Liver (tissue), 9 donors: ENCODE results near the gene TRMT1L. TPM values are rescaled to one million over a fixed set of nuclear protein-coding genes. Genes with fewer than 3 reads are reported as not detected.

Experiments
- DNase-seq: peaks from one replicate; pipeline ENCODE4 v3.0.0-alpha.2; 2017; ENCODE audit warnings: low spot score
- H3K27ac ChIP-seq, 2 donors: one replicate each; pipeline ENCODE4 v1.7.0; 2013; ENCODE audit warnings: inconsistent platforms in 2 of 2, low read length in 2 of 2, control low read depth in 1 of 2, low read depth in 1 of 2, mild to moderate bottlenecking in 1 of 2
- H3K27me3 ChIP-seq, 4 donors: one replicate each; pipeline versions ENCODE4 v1.6.1 to v1.7.0; 2013; ENCODE audit warnings: low read length in 3 of 4, inconsistent platforms in 1 of 4, mild to moderate bottlenecking in 1 of 4, moderate library complexity in 1 of 4; ENCODE audit not compliant: control insufficient read depth in 4 of 4, insufficient read depth in 4 of 4
- H3K36me3 ChIP-seq, 4 donors: one replicate each; pipeline versions ENCODE4 v1.6.1 to v1.7.0; 2013; ENCODE audit warnings: low read length in 3 of 4, mild to moderate bottlenecking in 3 of 4, low read depth in 1 of 4, moderate library complexity in 1 of 4; ENCODE audit not compliant: control insufficient read depth in 4 of 4, insufficient read depth in 3 of 4
- H3K4me1 ChIP-seq, 4 donors: one replicate each; pipeline versions ENCODE4 v1.6.1 to v1.7.0; 2013; ENCODE audit warnings: low read length in 3 of 4, mild to moderate bottlenecking in 3 of 4, moderate library complexity in 1 of 4; ENCODE audit not compliant: control insufficient read depth in 4 of 4, insufficient read depth in 4 of 4
- H3K4me3 ChIP-seq, 3 donors: one replicate each; pipeline versions ENCODE4 v1.6.1 to v1.7.0; 2013; ENCODE audit warnings: low read length in 3 of 3, control low read depth in 1 of 3, low read depth in 1 of 3, mild to moderate bottlenecking in 1 of 3
- H3K9ac ChIP-seq, 2 donors: one replicate each; pipeline ENCODE4 v1.7.0; 2013; ENCODE audit warnings: low read length in 2 of 2, mild to moderate bottlenecking in 2 of 2, moderate library complexity in 2 of 2, control low read depth in 1 of 2, low read depth in 1 of 2
- H3K9me3 ChIP-seq, 4 donors: one replicate each; pipeline versions ENCODE4 v1.6.1 to v1.7.0; 2013; ENCODE audit warnings: low read length in 3 of 4; ENCODE audit not compliant: control insufficient read depth in 4 of 4
- CTCF ChIP-seq: fragments of 150-350 bp; IDR thresholded peaks from 2 replicates; pipeline ENCODE4 v1.5.1; 2017; ENCODE audit warnings: improper control_type of control experiment, low read depth, low read length; ENCODE audit not compliant: missing input control
- EGR1 ChIP-seq, 2 donors: IDR thresholded peaks; 2 replicates each; pipeline ENCODE4 v1.6.1; 2016 to 2018; ENCODE audit warnings: antibody characterized with exemption in 2 of 2, low read depth in 2 of 2
- FOXA1 ChIP-seq: IDR thresholded peaks from 2 replicates; pipeline ENCODE4 v1.6.1; 2016; ENCODE audit warnings: antibody characterized with exemption
- FOXA2 ChIP-seq: IDR thresholded peaks from 2 replicates; pipeline ENCODE4 v1.6.1; 2016; ENCODE audit warnings: antibody characterized with exemption
- GABPA ChIP-seq, 2 donors: IDR thresholded peaks in 1 of 2; conservative IDR thresholded peaks in 1 of 2; 2 replicates each; pipeline ENCODE4 v1.6.1; 2016; ENCODE audit warnings: antibody characterized with exemption in 2 of 2, mild to moderate bottlenecking in 1 of 2, moderate library complexity in 1 of 2
- HNF4A ChIP-seq, 2 donors: conservative IDR thresholded peaks; 2 replicates each; pipeline ENCODE4 v1.6.1; 2016; ENCODE audit warnings: antibody characterized with exemption in 2 of 2, mild to moderate bottlenecking in 2 of 2
- HNF4G ChIP-seq: IDR thresholded peaks from 2 replicates; pipeline ENCODE4 v1.6.1; 2016; ENCODE audit warnings: antibody characterized with exemption
- JUND ChIP-seq, 2 donors: IDR thresholded peaks; 2 replicates each; pipeline ENCODE4 v1.6.1; 2016; ENCODE audit warnings: antibody characterized with exemption in 2 of 2
- MAX ChIP-seq: IDR thresholded peaks from 2 replicates; pipeline ENCODE4 v1.6.1; 2016; ENCODE audit warnings: antibody characterized with exemption
- NR2F2 ChIP-seq: IDR thresholded peaks from 2 replicates; pipeline ENCODE4 v1.6.1; 2016; ENCODE audit warnings: antibody characterized with exemption
- RAD21 ChIP-seq, 2 donors: IDR thresholded peaks; 2 replicates each; pipeline ENCODE4 v1.6.1; 2016; ENCODE audit warnings: antibody characterized with exemption in 2 of 2, mild to moderate bottlenecking in 2 of 2
- REST ChIP-seq: IDR thresholded peaks from 2 replicates; pipeline ENCODE4 v1.6.1; 2016; ENCODE audit warnings: antibody characterized with exemption, mild to moderate bottlenecking
- RXRA ChIP-seq, 2 donors: IDR thresholded peaks; 2 replicates each; pipeline ENCODE4 v1.6.1; 2017 to 2018; ENCODE audit warnings: antibody characterized with exemption in 2 of 2, mild to moderate bottlenecking in 1 of 2
- SP1 ChIP-seq: IDR thresholded peaks from 2 replicates; pipeline ENCODE4 v1.6.1; 2018; ENCODE audit warnings: antibody characterized with exemption, mild to moderate bottlenecking
- TAF1 ChIP-seq: conservative IDR thresholded peaks from 2 replicates; pipeline ENCODE4 v1.6.1; 2016; ENCODE audit warnings: antibody characterized with exemption, mild to moderate bottlenecking
- YY1 ChIP-seq: IDR thresholded peaks from 2 replicates; pipeline ENCODE4 v1.6.1; 2016; ENCODE audit warnings: antibody characterized with exemption, mild to moderate bottlenecking
- ZBTB33 ChIP-seq: IDR thresholded peaks from 2 replicates; pipeline ENCODE4 v1.6.1; 2016; ENCODE audit warnings: antibody characterized with exemption
- WGBS: extraction: QIAGEN DNeasy Blood & Tissue Kit; methylation state at CpG from one replicate; pipeline ENCODE4 v1.1.7; 2013; 5-methylcytosine and 5-hydroxymethylcytosine counted together
- polyA plus RNA-seq, 2 donors: library from polyadenylated mRNA; stranded (reverse) in 1 of 2; unstranded in 1 of 2; fragments of 200-250 nt in 1 of 2; fragments of >200 nt in 1 of 2; fragmentation: Nextera tagmentation in 1 of 2; extraction: Ambion mirVana in 1 of 2; gene quantifications; one replicate each; pipeline versions ENCODE4 v1.2.1 to v1.2.3, GENCODE V29; 2013 to 2015
- total RNA-seq, 2 donors: library from RNA; depleted of rRNA; stranded (reverse); fragments of >200 nt; gene quantifications; one replicate each; pipeline ENCODE4 v1.2.3, GENCODE V29; 2014
- TF ChIP-seq, protein P1 (sequence below): IDR thresholded peaks from 2 replicates; pipeline ENCODE4 v1.6.1; 2016; ENCODE audit warnings: antibody characterized with exemption
- donor health status: healthy.
- donor health status: healthy.
- donor health status: healthy.
- donor health status: healthy.
- donor health status: healthy.

TRMT1L gene
- total and polyA plus RNA-seq, 4 donors = 4.3 to 33.9 (median 9.9) TPM

- no peaks in the 10 kb centered on the region for H3K4me1 ChIP-seq
- no peak overlapping the region for H3K27ac ChIP-seq
- no peak for DNase-seq
- H3K4me3 ChIP-seq = no peak overlapping the region
- H3K9ac ChIP-seq = no peak overlapping the region
- no peaks in the 10 kb centered on the region for H3K9me3 ChIP-seq
- TF ChIP-seq YY1 = no peak
- no peak for TF ChIP-seq GABPA (IDR thresholded peaks at IDR 0.05 in 1 of 2, conservative IDR thresholded peaks at IDR 0.05 in 1 of 2)
- no peak for TF ChIP-seq REST
- no peak for TF ChIP-seq FOXA1
- no peak for TF ChIP-seq JUND (IDR thresholded peaks at IDR 0.05)
- TF ChIP-seq MAX = no peak
- no peak for TF ChIP-seq HNF4A (conservative IDR thresholded peaks at IDR 0.05)
- TF ChIP-seq EGR1 (IDR thresholded peaks at IDR 0.05; ENCODE audit: low read depth in 2 of 2) = no peak
- no peak for TF ChIP-seq RAD21 (IDR thresholded peaks at IDR 0.05)
- no peak for TF ChIP-seq TAF1
- H3K36me3 ChIP-seq = peaks cover 0 to 13% (median 11%) of the 10 kb centered on the region in 4 donors
- H3K27me3 ChIP-seq = no peaks in the 10 kb centered on the region
- WGBS = 38% methylated on average over 1 of the region's 1 CpG
These were observed 9.4 kb upstream of the TRMT1L start for GRCh38 chr1:185166106-185166505.

GRCh38 chr1:185162491-185162890, 5.7 kb upstream of the TRMT1L start:
- Histone ChIP-seq H3K36me3 (peaks cover 0 to 13% (median 6%) of the 10 kb centered on the region in 4 donors), H3K4me3 (no peak overlapping the region), H3K27me3 (no peaks in the 10 kb centered on the region), H3K9me3 (no peaks in the 10 kb centered on the region), H3K9ac (no peak overlapping the region), H3K4me1 (peaks cover 0 to 8% (median 4%) of the 10 kb centered on the region in 4 donors), H3K27ac (no peak overlapping the region)
- WGBS = 93% methylated on average over 4 of the region's 4 CpGs
- no peak for DNase-seq
- TF ChIP-seq REST (no peak), FOXA1 (no peak), SP1 (no peak), MAX (no peak), RXRA (IDR thresholded peaks at IDR 0.05) (no peak), JUND (IDR thresholded peaks at IDR 0.05) (no peak), FOXA2 (no peak), RAD21 (IDR thresholded peaks at IDR 0.05) (no peak), NR2F2 (no peak), CTCF (no peak), YY1 (no peak), GABPA (IDR thresholded peaks at IDR 0.05 in 1 of 2, conservative IDR thresholded peaks at IDR 0.05 in 1 of 2) (no peak), TAF1 (no peak), ZBTB33 (no peak), EGR1 (IDR thresholded peaks at IDR 0.05; ENCODE audit: low read depth in 2 of 2) (no peak), HNF4A (conservative IDR thresholded peaks at IDR 0.05) (no peak), HNF4G (no peak)
- TF ChIP-seq, protein P1, sequence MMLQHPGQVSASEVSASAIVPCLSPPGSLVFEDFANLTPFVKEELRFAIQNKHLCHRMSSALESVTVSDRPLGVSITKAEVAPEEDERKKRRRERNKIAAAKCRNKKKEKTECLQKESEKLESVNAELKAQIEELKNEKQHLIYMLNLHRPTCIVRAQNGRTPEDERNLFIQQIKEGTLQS = no peak
